ENCODE data around the gene RUNX2.
"Not testable (repeated sequence)": the region's sequence is repeated elsewhere in the genome, so short reads cannot be mapped to it uniquely, and the experiment has no call there.

The RUNX2 gene

GRCh38 chr6:45327956-45328522 is at the start of gene RUNX2:
RUNX2 (plus strand) TSS chr6:45328330; CDS start chr6:45328727, 397 bp downstream.
- DNase-seq: no peak

DNA sequence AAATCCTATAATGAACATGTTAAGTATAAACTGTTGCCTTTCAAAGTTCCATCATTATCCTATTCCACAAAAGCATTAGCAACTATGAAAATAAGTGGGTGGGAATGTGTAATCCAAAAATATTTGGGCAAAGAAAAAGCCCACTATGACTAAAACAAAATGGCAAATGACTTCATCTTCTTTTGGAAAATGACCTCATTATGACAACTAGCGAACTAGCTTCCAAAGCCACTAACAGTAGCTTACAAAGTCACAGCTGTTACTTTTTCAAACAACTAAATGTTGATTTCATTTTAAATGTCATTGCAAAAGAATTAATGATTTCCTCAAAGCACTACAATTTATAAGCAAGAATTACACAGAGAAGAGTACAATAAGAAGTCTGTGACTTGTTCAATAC is 49.8 kb upstream of the RUNX2 start:
- no peak for DNase-seq

- DNase-seq: not testable (repeated sequence)
Measured at GRCh38 chr6:45286707-45287106, 41.4 kb upstream of the RUNX2 start.

DNA sequence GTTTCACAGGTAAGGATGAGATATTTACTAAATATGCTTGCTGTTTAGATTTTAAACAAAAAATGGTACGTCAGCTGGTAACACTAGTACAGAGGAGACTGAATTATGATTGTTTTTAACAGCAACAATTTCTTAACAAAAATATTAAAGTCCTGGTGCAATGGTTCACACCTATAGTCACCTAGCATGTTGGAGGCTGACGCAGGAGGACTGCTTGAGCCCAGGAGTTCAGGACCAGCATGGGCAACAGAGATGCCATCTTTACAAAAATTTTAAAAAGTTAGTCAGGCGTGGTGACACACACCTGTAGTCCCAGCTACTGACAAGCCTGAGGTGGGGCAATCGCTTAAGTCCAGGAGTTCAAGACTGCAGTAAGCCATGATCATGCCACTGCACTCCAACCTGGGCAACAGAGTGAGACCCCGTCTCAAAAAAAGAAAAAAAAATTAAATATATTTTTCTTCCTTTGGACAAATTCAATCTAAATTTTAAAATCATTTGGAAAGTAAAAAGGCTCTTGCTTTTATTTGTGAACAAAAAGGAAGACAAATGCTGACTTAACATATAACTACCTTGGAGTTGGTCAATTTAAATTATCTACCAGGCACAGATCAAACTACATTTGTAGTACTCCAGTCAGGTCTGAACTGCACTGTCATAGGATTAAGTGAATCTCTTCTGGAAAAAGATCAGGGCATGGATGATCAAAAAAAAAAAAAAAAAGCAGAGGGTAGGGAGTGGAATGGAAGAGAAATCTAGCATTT is 38.2 kb upstream of the RUNX2 start:
- DNase-seq: no peak

- DNase-seq: no peak
Measured at GRCh38 chr6:45293306-45293705, 34.8 kb upstream of the RUNX2 start.

DNA sequence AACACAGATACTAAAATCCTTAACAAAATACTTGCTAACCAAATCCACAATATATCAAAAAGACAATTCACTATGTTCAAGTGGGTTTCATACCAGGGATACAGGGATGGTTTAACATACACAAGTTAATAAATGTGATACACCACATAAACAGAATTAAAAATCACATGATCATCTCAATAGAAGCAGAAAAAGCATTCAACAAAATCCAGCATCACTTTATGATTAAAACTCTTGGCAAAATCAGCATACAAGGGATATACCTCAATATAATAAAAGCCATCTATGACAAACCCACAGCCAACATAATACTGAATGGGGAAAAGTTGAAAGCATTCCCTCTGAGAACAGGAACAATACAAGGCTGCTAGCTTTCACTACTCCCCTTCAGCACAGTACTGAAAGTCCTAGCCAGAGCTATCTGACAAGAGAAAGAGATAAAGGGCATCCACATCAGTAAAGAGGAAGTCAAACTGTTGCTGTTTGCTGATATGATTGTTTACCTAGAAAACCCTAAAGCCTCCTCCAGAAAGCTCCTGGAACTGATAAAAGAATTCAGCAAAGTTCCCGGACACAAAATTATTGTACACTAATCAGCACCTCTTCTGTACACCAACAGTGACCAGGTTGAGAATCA is 33.9 kb upstream of the RUNX2 start:
- DNase-seq: not testable (repeated sequence)

DNA sequence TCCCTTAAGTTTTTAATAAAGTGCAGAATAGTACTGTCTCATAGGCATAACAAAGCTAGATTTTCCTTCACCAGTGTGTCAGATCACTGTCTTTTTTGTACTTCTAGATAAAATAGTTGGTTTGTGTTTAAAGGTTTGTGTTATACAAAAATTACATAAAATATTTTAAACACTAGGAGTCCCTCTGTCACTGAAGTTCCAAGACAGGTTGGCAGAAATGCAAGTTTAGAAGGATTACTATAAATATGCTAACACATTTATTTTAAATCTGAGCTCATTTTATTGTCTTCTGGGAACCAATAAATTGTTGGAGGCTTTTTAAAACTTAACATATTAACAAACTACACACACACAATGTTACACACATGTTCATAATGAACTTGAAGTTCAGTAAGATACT is 30.8 kb upstream of the RUNX2 start:
- DNase-seq: no peak

DNA sequence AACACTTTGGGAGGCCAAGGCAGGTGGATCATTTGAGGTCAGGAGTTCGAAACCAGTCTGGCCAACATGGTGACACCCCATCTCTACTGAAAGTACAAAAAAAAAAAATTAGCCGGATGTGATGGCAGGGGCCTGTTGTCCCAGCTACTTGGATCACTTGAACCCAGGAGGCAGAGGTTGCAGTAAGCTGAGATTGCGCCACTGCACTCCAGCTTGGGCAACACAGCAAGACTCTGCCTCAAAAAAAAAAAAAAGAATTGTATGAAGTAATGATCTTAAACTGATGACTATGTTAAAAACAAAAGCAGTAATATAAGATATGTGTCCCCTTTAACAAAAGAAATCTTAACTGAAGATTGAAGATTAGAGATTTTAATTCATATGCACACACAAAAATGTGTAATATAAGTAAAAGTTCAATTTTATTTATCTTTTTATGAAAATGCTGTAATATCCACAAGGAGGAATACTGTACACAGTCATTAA is 29.0 kb upstream of the RUNX2 start:
- DNase-seq: no peak

- DNase-seq: no peak
Measured at GRCh38 chr6:45300736-45301135, 27.4 kb upstream of the RUNX2 start.

DNA sequence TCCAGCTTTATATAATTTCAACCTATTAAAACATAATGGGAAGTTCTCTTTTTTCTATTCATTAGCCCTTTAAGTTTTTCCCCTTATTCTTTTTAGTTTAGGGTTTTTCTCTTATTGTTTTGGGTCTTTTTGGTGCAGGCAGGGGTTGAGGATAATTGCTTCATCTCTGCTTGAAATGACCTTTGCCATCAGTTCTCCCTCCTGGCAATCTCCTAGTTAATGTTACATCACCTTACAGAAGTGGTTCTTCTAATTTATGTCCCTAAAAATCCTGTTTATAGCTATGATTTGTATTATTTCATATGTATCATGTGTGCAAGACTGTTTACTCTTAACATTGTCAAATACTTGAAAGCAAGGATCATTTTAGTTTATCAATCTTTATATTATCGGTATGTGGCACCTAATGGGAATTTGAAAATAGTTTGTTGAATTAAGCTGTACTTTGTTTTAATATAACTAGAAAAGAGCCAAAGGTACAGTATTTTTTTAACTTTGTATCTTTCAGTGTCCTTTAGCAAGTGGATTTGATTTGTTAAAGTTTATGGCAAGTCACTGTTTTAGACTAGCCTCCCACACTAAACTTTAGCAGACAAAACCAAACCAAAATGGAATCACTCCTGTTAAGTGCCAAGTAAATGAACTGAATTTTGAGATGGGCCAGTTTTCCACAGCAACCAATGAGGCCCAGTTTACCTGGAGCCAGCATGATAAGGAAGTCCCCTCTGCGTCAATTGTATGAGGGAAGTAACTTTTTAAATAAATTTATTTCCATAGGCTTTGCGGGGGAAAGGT is 26.6 kb upstream of the RUNX2 start:
- no peak for DNase-seq

- no peak for DNase-seq
Measured at GRCh38 chr6:45302832-45303231, 25.3 kb upstream of the RUNX2 start.

DNA sequence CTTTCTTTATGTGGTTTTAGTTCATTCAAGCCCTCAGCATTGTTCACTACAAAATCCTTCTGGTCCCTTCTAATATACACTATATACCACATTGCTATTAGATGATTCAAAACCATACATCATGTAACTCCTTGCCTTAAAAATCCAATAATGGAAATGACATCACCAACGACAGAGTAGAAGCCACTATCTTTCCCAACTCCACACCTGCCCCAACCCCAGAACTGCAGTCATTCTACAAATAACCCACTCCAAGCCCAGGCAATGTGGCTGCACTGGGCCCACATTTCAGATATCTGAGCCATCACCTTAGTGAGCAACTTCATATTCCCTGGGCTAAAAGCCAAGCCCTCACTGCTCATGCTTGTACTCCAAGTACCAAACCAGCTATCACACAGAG is 22.6 kb upstream of the RUNX2 start:
- DNase-seq: no peak

- DNase-seq: no peak
Measured at GRCh38 chr6:45310118-45310788, 17.9 kb upstream of the RUNX2 start.

- DNase-seq: no peak
Measured at GRCh38 chr6:45314146-45314545, 14.0 kb upstream of the RUNX2 start.

GRCh38 chr6:45320349-45320748 is 7.8 kb upstream of the RUNX2 start:
- no peak for DNase-seq

GRCh38 chr6:45323656-45324224 is 4.4 kb upstream of the RUNX2 start:
- no peak for DNase-seq

DNA sequence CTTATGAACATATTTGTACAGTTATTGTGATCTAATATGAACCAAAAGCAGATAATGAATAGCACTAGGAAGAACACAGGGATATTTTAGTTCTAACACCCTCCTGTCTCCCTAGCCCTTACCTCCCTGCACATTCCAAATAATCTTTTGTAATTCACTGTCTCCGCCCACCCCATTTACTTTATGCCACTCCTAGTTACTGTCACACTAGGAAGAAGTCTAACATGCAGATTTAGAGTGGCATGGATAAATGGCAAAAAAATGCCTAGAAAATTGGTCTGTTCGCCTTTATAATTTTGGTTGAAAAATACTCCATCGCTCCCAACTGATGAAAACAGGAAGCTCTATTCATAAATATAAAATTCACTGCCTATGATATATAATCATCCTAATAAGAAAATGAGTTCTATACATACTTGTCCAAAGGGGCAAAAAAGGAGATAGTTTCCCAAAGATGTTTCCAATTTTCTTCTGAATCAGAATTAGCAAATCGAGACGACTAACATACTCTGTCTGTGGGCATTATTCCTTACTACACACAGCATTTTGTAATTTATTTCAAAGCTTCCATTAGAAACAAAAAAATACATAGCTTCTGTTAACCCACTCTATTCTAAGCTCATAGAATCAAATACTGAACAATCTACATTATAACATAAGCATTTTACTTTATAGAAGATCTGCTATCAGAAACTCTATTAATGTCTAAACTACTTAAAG is 1.3 kb upstream of the RUNX2 start:
- DNase-seq: no peak

DNA sequence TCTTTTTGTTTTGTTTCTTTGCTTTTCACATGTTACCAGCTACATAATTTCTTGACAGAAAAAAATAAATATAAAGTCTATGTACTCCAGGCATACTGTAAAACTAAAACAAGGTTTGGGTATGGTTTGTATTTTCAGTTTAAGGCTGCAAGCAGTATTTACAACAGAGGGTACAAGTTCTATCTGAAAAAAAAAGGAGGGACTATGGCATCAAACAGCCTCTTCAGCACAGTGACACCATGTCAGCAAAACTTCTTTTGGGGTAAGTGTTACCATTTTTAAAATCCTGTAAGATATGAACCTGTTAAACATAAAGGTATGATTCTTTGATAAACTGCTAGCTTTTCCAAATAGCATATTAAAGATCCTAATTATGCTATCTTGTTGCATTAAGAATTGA is 393 bp downstream of the RUNX2 start:
- no peak for DNase-seq

- no peak for DNase-seq
Measured at GRCh38 chr6:45344900-45345299, 16.8 kb downstream of the RUNX2 start.

DNA sequence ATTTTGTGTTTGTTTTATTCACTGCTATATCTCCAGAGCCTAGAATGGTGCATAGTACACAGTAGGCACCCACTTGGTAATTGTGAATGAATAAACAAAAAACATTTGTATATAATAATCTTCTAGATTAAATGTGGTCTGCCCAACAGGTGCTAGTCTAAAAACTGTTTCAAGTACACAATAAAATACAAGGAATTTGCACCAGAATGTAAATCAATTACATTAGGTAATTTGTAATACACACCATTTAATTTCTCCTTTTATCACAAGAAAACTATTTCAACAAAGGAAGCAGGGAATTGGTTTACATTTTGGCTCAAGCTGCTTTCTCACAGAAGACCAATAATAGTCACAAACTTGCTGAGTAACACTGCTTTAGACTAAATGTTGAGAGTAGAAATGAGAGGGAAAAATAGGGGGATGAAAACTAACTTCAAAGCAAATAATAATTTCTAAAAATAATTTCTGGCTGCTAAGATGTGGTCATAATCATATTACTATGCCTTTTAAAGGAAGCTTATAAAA is 22.1 kb downstream of the RUNX2 start:
- no peak for DNase-seq

GRCh38 chr6:45351076-45351475 is 22.9 kb downstream of the RUNX2 start:
- DNase-seq: no peak

All from NCI-H1436 treated with DMSO at 0.1 percent for 48 hours (cell line).